Measurements from ENCODE around the gene HAGHL. TPM values are rescaled to one million over a fixed set of nuclear protein-coding genes. Genes with fewer than 3 reads are reported as not detected.

Gene HAGHL
- total RNA-seq, 1 experiment from 2014 or later: 6.8 TPM

GRCh38 chr16:679814-680624, 46.9 kb upstream of the HAGHL start, which contains the start of gene STUB1:
Gene STUB1 (plus strand): TSS chr16:680410. CDS start chr16:680526, 116 bp downstream.
- POLR2A ChIA-PET: interaction anchor here (1.2 to 1.5 kb wide), 2 partner anchors 10 to 15 kb away, joined by 6 to 10 read pairs; partner anchors contain the start of gene WDR24

GRCh38 chr16:680625-680945, 46.3 kb upstream of the HAGHL start:
- no peaks in the 10 kb centered on the region for H3K4me1 Mint-ChIP-seq (ENCODE audit: low read depth, unreplicated experiment)
- no peaks in the 10 kb centered on the region for H3K9me3 ChIP-seq
- ChIA-PET POLR2A (interaction anchor here (1.2 to 1.5 kb wide), 2 partner anchors 9 to 15 kb away, joined by 6 to 10 read pairs; partner anchors contain the start of gene WDR24), CTCF (interaction anchor here (0.6 to 0.8 kb wide), 4 partner anchors 10 to 341 kb away, joined by 3 to 5 read pairs (median 3); no protein-coding TSS in a partner anchor)
- no peak for TF ChIP-seq CTCF (IDR thresholded peaks at IDR 0.05; ENCODE audit: insufficient read depth in 1 of 2, low read depth in 1 of 2, low read length in 1 of 2, severe bottlenecking in 1 of 2, unreplicated experiment in 1 of 2)
- H3K9me3 Mint-ChIP-seq (ENCODE audit: unreplicated experiment): no peaks in the 10 kb centered on the region
- peaks cover 60% of the 10 kb centered on the region for H3K36me3 Mint-ChIP-seq (ENCODE audit: insufficient read depth, unreplicated experiment)
- H3K27ac Mint-ChIP-seq (ENCODE audit: unreplicated experiment): no peak overlapping the region
- H3K27me3 Mint-ChIP-seq (ENCODE audit: insufficient read depth, unreplicated experiment): no peaks in the 10 kb centered on the region
- peak overlapping the region; percentile 79 for H3K4me3 Mint-ChIP-seq (ENCODE audit: unreplicated experiment)
- no peak for DNase-seq
- H3K27me3 ChIP-seq (replicated peaks; ENCODE audit: control insufficient read depth, insufficient read depth, low read length): no peaks in the 10 kb centered on the region
- BruUV-seq (replicated peaks): no TSS peak
- peaks cover 30% of the 10 kb centered on the region for H3K4me1 ChIP-seq
- intact Hi-C loops (cut with micrococcal nuclease; ENCODE audit: unreplicated experiment): no loop called here
- 0 out of 2 replicates have a peak, but pooled peaks cover 4% of the 10 kb centered on the region for H3K36me3 ChIP-seq (ENCODE audit: control insufficient read depth, insufficient read depth, low read length)
- peak overlapping the region; percentile 51 for H3K4me3 ChIP-seq (ENCODE audit: low read depth, low read length)

More at GRCh38 chr16:679814-680624, 46.9 kb upstream of the HAGHL start, which contains the start of gene STUB1:
- no peaks in the 10 kb centered on the region for H3K4me1 Mint-ChIP-seq (ENCODE audit: low read depth, unreplicated experiment)
- peaks cover 59% of the 10 kb centered on the region for H3K36me3 Mint-ChIP-seq (ENCODE audit: insufficient read depth, unreplicated experiment)
- Histone ChIP-seq H3K36me3 (ENCODE audit: control insufficient read depth, insufficient read depth, low read length) (0 out of 2 replicates have a peak, but pooled peaks cover 4% of the 10 kb centered on the region), H3K9me3 (no peaks in the 10 kb centered on the region), H3K4me3 (ENCODE audit: low read depth, low read length) (peak within 1 kb of the TSS; percentile 67), H3K4me1 (peaks cover 30% of the 10 kb centered on the region), H3K27me3 (replicated peaks; ENCODE audit: control insufficient read depth, insufficient read depth, low read length) (no peaks in the 10 kb centered on the region)
- peak within 1 kb of the TSS; percentile 72 for H3K27ac Mint-ChIP-seq (ENCODE audit: unreplicated experiment)
- peak; percentile 90 to 93 for DNase-seq
- CTCF ChIA-PET: interaction anchor here (0.6 to 0.8 kb wide), 3 partner anchors 9 to 342 kb away, joined by 3 to 5 read pairs (median 3); no protein-coding TSS in a partner anchor
- BruUV-seq (replicated peaks): no TSS peak
- TF ChIP-seq CTCF (IDR thresholded peaks at IDR 0.05; ENCODE audit: insufficient read depth in 1 of 2, low read depth in 1 of 2, low read length in 1 of 2, severe bottlenecking in 1 of 2, unreplicated experiment in 1 of 2): no peak
- H3K9me3 Mint-ChIP-seq (ENCODE audit: unreplicated experiment): no peaks in the 10 kb centered on the region
- H3K4me3 Mint-ChIP-seq (ENCODE audit: unreplicated experiment): peak within 1 kb of the TSS; percentile 79
- no peaks in the 10 kb centered on the region for H3K27me3 Mint-ChIP-seq (ENCODE audit: insufficient read depth, unreplicated experiment)
- intact Hi-C loops (cut with micrococcal nuclease; ENCODE audit: unreplicated experiment): no loop called here

- BruUV-seq (replicated peaks): no TSS peak
- Mint-ChIP-seq H3K9me3 (ENCODE audit: unreplicated experiment) (no peaks in the 10 kb centered on the region), H3K4me1 (ENCODE audit: low read depth, unreplicated experiment) (no peaks in the 10 kb centered on the region), H3K36me3 (ENCODE audit: insufficient read depth, unreplicated experiment) (peaks cover 66% of the 10 kb centered on the region), H3K27ac (ENCODE audit: unreplicated experiment) (peak overlapping the region; percentile 16), H3K4me3 (ENCODE audit: unreplicated experiment) (peak overlapping the region; percentile 79), H3K27me3 (ENCODE audit: insufficient read depth, unreplicated experiment) (no peaks in the 10 kb centered on the region)
- no peaks in the 10 kb centered on the region for H3K27me3 ChIP-seq (replicated peaks; ENCODE audit: control insufficient read depth, insufficient read depth, low read length)
- CTCF ChIA-PET: interaction anchor here (0.8 kb wide), 1 partner anchor 88 kb away, joined by 3 read pairs; no protein-coding TSS in a partner anchor
- no peak for DNase-seq
- peak overlapping the region; percentile 51 for H3K4me3 ChIP-seq (ENCODE audit: low read depth, low read length)
- TF ChIP-seq CTCF (IDR thresholded peaks at IDR 0.05; ENCODE audit: insufficient read depth in 1 of 2, low read depth in 1 of 2, low read length in 1 of 2, severe bottlenecking in 1 of 2, unreplicated experiment in 1 of 2): no peak
- POLR2A ChIA-PET: interaction anchor here (1.2 to 1.5 kb wide), 2 partner anchors 9 to 14 kb away, joined by 6 to 10 read pairs; partner anchors contain the start of gene WDR24
- H3K36me3 ChIP-seq (ENCODE audit: control insufficient read depth, insufficient read depth, low read length): 0 out of 2 replicates have a peak, but pooled peaks cover 4% of the 10 kb centered on the region
- H3K4me1 ChIP-seq: peaks cover 35% of the 10 kb centered on the region
- no peaks in the 10 kb centered on the region for H3K9me3 ChIP-seq
- intact Hi-C loops (cut with micrococcal nuclease; ENCODE audit: unreplicated experiment): no loop called here
Observed at GRCh38 chr16:680967-681745, 45.8 kb upstream of the HAGHL start.
